Lung microvascular endothelial cell (primary cell): Measurements from ENCODE around the gene RBM17. TPM values are rescaled to one million over a fixed set of nuclear protein-coding genes. Genes with fewer than 3 reads are reported as not detected.
"Not testable (repeated sequence)": the region's sequence is repeated elsewhere in the genome, so short reads cannot be mapped to it uniquely, and the experiment has no call there.

Source experiments
- DNase-seq, 2 donors: peaks; one replicate each; pipeline versions ENCODE4 v3.0.0 to v3.0.0-alpha.2; 2010; ENCODE audit warnings: low read depth in 2 of 2
- total RNA-seq: library from RNA; depleted of rRNA; stranded (reverse); fragments of >200 nt; gene quantifications from 2 replicates; pipeline ENCODE4 v1.2.1, GENCODE V29; 2014

RBM17 gene
- total RNA-seq: 27.5 and 33.9 TPM in 2 replicates

GRCh38 chr10:6088721-6089333 is at the start of gene RBM17:
TSS of gene RBM17 (plus strand) at chr10:6089034. CDS start at chr10:6097066, 8,032 bp downstream.
- peak; percentile 97 to 98 for DNase-seq

GRCh38 chr10:6039711-6040110 is 49.1 kb upstream of the RBM17 start:
- DNase-seq: no peak

DNA sequence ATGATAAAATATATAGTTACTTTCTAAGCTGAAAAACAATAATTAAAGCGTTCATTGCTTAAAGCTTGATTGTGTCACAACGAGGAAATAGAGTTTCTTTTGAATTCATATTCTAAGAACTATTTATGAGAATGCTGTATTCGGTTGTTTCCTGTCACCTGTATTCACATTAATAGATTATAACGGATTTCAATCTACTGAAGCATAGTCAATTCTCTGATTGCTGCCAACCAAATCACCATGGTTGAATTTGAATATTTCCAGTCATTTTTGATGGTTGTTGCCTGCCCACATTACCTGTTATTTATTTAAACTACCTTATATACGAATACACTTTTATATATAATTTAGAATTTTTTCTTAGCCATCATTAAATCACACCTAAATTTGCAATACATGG is 48.6 kb upstream of the RBM17 start:
- no peak for DNase-seq

GRCh38 chr10:6043377-6043776 is 45.5 kb upstream of the RBM17 start:
- DNase-seq: not testable (repeated sequence)

DNA sequence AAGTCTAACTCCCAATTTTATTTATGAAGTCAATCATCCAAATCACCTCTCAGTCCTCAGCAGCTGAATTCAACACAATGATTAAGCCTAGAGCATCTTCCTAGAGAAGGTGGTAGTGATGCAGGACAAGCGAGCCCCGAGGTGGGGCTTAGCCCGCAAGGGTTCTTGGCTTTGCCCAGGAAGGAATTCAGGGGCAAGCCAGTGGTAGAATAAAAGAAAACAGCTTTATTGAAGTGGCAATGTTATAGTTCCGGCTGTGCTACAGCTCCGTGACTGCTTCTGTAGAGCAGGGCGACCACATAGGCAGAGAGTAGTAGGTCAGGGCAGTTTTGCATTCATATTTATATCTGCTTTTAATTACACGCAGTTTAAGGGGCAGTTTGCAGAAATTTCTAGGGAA is 44.8 kb upstream of the RBM17 start:
- DNase-seq: no peak

GRCh38 chr10:6044751-6045313 is 44.0 kb upstream of the RBM17 start:
- no peak for DNase-seq

GRCh38 chr10:6045314-6045848 is 43.5 kb upstream of the RBM17 start:
- no peak for DNase-seq

GRCh38 chr10:6045878-6046772 is 42.7 kb upstream of the RBM17 start:
- no peak for DNase-seq

GRCh38 chr10:6046773-6047611 is 41.8 kb upstream of the RBM17 start:
- DNase-seq: no peak

- DNase-seq: no peak
Observed at GRCh38 chr10:6047847-6048246, 41.0 kb upstream of the RBM17 start.

DNA sequence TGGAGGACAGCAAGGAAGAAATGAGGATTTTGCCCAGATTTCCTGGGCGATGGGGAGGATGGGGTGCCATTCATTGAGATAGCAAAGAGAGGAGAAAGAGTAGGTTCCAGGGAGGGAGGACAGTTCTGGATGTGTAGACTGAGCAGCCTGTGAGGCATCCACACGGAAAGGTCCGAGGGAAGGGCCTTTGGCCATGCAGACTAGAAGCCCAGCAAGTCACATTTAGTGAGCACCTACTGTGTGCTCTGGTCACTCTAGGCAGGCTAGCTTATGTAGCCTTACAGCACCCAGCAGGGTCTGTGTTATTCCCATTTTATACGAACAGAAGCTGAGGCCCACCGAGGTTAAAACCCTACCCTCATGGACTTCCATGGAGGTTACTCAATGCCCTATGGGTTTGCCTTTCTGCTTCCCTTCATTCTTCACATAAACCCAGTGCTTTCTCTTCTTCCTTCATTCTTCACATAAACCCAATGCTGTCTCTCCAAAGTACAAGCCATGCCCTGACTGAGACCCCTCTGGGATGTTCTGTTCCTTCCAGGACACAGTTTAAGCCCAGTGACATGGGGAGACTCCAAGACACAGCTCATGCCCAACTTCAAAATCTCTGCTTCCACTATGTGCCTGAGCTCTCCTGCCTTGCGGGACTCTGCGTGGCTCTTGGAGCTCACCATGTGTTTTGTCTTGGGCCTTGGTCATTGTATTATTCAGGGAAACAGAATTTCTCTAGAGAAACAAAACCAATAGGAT is 40.4 kb upstream of the RBM17 start:
- no peak for DNase-seq

GRCh38 chr10:6049031-6049400 is 39.8 kb upstream of the RBM17 start:
- DNase-seq: no peak

DNA sequence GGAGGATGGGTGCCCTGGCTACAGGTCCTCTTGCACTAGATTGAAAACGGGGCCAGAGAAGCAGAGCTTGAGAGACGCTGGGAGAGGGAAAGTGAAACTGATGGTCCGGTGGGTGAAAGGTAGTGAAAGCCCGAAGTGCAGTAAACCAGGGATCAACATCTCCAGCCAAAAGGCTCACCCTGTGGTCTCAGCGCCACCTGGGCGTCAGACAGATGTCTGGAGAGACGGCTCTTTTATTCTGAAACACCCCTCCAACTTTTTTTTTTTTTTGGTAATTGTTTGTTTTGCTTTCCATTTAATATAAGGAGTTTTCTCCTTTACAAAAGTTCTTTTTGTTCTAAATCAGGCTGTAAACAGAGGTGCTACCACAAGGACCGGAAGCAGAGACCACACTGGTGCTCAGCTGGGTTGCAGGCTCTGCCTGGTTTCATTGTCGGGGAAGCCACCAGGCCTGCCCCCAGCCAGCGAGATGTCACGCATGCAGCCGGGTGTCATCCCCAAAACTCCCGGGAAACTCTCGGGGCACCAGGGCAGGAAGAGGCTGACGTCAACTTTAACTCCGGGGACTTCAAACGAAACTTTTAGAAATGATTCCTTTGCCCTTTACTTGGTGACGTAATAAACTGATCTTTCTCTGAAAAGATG is 37.9 kb upstream of the RBM17 start:
- peak; percentile 57 to 74 for DNase-seq

- DNase-seq: no peak
Observed at GRCh38 chr10:6052247-6053221, 36.3 kb upstream of the RBM17 start.

DNA sequence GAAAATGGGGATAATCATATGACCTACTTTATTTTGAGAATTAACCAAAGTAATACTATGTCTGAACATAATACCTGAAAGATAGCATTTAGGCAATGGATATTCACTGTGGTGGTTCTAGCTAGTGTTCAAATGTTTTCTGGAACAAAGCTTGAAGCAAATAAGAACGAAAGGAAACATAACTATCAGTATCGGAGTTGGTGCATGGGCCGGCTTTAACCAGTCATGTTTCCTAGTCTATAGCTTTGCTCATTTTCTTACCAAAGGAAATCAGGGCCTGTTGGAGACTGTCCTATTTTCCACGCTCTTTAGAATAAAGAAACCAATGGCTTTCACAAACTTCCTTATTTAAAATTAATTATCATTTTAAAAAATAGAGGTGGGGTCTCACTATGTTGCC is 35.5 kb upstream of the RBM17 start:
- no peak for DNase-seq

DNA sequence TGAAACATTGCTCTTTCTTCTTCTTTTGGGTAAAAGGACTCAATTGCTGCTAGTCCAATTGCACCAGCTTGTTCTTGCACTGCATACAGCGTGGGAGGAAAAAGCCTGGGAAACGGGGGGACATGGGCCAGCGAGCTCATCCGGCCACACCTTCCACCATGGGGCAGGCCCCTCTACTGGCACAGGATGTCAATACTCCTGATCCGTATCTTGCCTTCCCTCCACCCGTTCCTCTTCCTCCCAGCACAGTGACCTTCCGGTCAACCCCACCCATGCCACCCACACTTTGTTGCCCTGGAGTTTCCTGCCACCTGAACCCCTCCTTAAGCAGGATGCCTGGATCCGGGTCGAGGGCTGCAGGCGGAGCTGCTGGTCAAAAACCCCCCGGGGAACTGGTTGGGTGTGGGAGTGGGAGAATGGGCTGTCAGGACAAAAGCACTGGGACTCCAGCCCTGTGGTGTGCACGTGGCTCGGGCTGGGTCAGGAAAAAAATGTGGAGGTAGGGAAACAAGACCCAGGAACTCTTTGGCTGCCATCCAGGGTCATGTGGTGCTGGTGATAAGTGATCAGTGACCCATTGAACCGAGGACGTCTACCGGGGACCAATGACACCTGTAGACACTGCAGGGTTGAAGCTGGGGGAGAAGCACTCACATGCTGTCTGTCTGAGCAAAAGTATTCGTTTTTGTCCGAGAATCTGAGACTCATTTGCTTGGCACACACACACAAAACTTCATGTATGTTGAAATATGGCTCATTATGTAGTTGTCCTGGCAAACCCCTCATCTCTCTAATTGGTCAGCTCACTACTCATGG is 34.8 kb upstream of the RBM17 start:
- peak in 1 of 2 donors; percentile 15 for DNase-seq

GRCh38 chr10:6054884-6055283 is 34.0 kb upstream of the RBM17 start:
- no peak for DNase-seq

- DNase-seq: no peak
Observed at GRCh38 chr10:6055929-6056328, 32.9 kb upstream of the RBM17 start.
